HepG2 (cell line): ENCODE data around the gene SEBOX. TPM values are rescaled to one million over a fixed set of nuclear protein-coding genes. Genes with fewer than 3 reads are reported as not detected.

Experiments used
- EHMT2 ChIP-seq: fragments of 200-600 bp; sonication (generic); IDR thresholded peaks from 2 replicates; pipeline ENCODE4 v1.7.0; 2017; ENCODE audit warnings: antibody characterized with exemption, low read depth, low read length, borderline replicate concordance
- EP300 ChIP-seq, 3 experiments: sonication (generic) in 1 of 3; formaldehyde crosslinking in 1 of 3; IDR thresholded peaks; 2 replicates each; pipeline versions ENCODE4 v1.5.1 to v1.6.1; 2011 to 2020; ENCODE audit warnings: low read depth in 2 of 3, low read length in 2 of 3, borderline replicate concordance in 1 of 3, improper control_type of control experiment in 1 of 3, mild to moderate bottlenecking in 1 of 3, missing genetic modification reagents in 1 of 3, moderate library complexity in 1 of 3
- KAT8 ChIP-seq: IDR thresholded peaks from 2 replicates; pipeline ENCODE4 v1.6.1; 2016; ENCODE audit warnings: missing genetic modification reagents, missing compliant biosample characterization
- MED1 ChIP-seq: sonication (generic); formaldehyde crosslinking; IDR thresholded peaks from 2 replicates; pipeline ENCODE4 v1.4.0; 2020; ENCODE audit warnings: missing genetic modification reagents
- NR3C1 ChIP-seq: sonication (generic); formaldehyde crosslinking; IDR thresholded peaks from 2 replicates; pipeline ENCODE4 v1.4.0; 2020; ENCODE audit warnings: missing genetic modification reagents
- RARG ChIP-seq: sonication (generic); formaldehyde crosslinking; IDR thresholded peaks from 2 replicates; pipeline ENCODE4 v1.4.0; 2020; ENCODE audit warnings: low read depth, mild to moderate bottlenecking, missing genetic modification reagents
- SKI ChIP-seq: fragments of 450-650 bp; IDR thresholded peaks from one replicate; pipeline ENCODE4 v1.6.1; 2018; ENCODE audit warnings: mild to moderate bottlenecking; ENCODE audit not compliant: partially characterized antibody
- SRSF1 ChIP-seq: fragments of 200-400 bp; formaldehyde crosslinking; optimal IDR thresholded peaks from 2 replicates; pipeline ENCODE3; 2017; ENCODE audit warnings: mild to moderate bottlenecking, low read depth, low read length, moderate library complexity
- ZNF263 ChIP-seq: sonication (generic); formaldehyde crosslinking; IDR thresholded peaks from 2 replicates; pipeline ENCODE4 v1.4.0; 2020; ENCODE audit warnings: missing genetic modification reagents
- ZNF549 ChIP-seq: sonication (generic); formaldehyde crosslinking; IDR thresholded peaks from 2 replicates; pipeline ENCODE4 v1.5.0; 2020; ENCODE audit warnings: missing genetic modification reagents
- ZNF556 ChIP-seq: sonication (generic); formaldehyde crosslinking; IDR thresholded peaks from 2 replicates; pipeline ENCODE4 v1.4.0; 2020; ENCODE audit warnings: mild to moderate bottlenecking, missing genetic modification reagents, borderline replicate concordance
- ZNF768 ChIP-seq: sonication (generic); formaldehyde crosslinking; IDR thresholded peaks from 2 replicates; pipeline ENCODE4 v1.4.0; 2020; ENCODE audit warnings: missing genetic modification reagents
- ZNF782 ChIP-seq: sonication (generic); formaldehyde crosslinking; IDR thresholded peaks from 2 replicates; pipeline ENCODE4 v1.4.0; 2020; ENCODE audit warnings: missing genetic modification reagents, mild to moderate bottlenecking, borderline replicate concordance
- polyA plus RNA-seq, 8 experiments: library from polyadenylated mRNA; depleted of rRNA in 3 of 8; stranded (reverse) in 7 of 8; unstranded in 1 of 8; fragments of >200 nt; fragmentation: Illumina TruSeq in 4 of 8; extraction: Trizol in 4 of 8; gene quantifications; 2 replicates each; pipeline versions ENCODE4 v1.2.1 to v1.2.3, GENCODE V29; 2011 to 2016; ENCODE audit warnings: low read depth in 4 of 8, missing spikeins in 1 of 8, mixed read lengths in 1 of 8; ENCODE audit not compliant: insufficient read depth in 1 of 8
- total RNA-seq, 5 experiments: library from RNA; depleted of rRNA; stranded (reverse); fragments of >200 nt; fragmentation: Illumina TruSeq; extraction: Trizol; gene quantifications; 2 replicates each; pipeline ENCODE4 v1.2.3, GENCODE V29; 2016; ENCODE audit warnings: low read depth in 1 of 5
- TF ChIP-seq, protein P1 (sequence below): sonication (generic); formaldehyde crosslinking; IDR thresholded peaks from 2 replicates; pipeline ENCODE4 v1.4.0; 2020; ENCODE audit warnings: low read depth, missing genetic modification reagents
- TF ChIP-seq, protein P2 (sequence below): IDR thresholded peaks from 2 replicates; pipeline ENCODE4 v1.6.1; 2016; ENCODE audit warnings: mild to moderate bottlenecking
- TF ChIP-seq, protein P3 (sequence below): sonication (generic); formaldehyde crosslinking; IDR thresholded peaks from 2 replicates; pipeline ENCODE4 v1.4.0; 2020; ENCODE audit warnings: missing genetic modification reagents
- TF ChIP-seq, protein P4 (sequence below): IDR thresholded peaks from 2 replicates; pipeline ENCODE4 v1.6.1; 2016; ENCODE audit warnings: mild to moderate bottlenecking, missing biosample characterization, missing genetic modification reagents
- TF ChIP-seq, protein P5 (sequence below): sonication (generic); formaldehyde crosslinking; IDR thresholded peaks from 2 replicates; pipeline ENCODE4 v1.4.0; 2020; ENCODE audit warnings: low read depth, mild to moderate bottlenecking, missing genetic modification reagents
- TF ChIP-seq, protein P6 (sequence below): sonication (generic); formaldehyde crosslinking; IDR thresholded peaks from 2 replicates; pipeline ENCODE4 v1.5.1; 2020; ENCODE audit warnings: missing genetic modification reagents, mild to moderate bottlenecking, borderline replicate concordance

Gene SEBOX
- total and polyA plus RNA-seq, 2 of the 13 experiments (the other 11 are each of a cell fraction or from before 2014, with no cell fraction given): not detected

DNA sequence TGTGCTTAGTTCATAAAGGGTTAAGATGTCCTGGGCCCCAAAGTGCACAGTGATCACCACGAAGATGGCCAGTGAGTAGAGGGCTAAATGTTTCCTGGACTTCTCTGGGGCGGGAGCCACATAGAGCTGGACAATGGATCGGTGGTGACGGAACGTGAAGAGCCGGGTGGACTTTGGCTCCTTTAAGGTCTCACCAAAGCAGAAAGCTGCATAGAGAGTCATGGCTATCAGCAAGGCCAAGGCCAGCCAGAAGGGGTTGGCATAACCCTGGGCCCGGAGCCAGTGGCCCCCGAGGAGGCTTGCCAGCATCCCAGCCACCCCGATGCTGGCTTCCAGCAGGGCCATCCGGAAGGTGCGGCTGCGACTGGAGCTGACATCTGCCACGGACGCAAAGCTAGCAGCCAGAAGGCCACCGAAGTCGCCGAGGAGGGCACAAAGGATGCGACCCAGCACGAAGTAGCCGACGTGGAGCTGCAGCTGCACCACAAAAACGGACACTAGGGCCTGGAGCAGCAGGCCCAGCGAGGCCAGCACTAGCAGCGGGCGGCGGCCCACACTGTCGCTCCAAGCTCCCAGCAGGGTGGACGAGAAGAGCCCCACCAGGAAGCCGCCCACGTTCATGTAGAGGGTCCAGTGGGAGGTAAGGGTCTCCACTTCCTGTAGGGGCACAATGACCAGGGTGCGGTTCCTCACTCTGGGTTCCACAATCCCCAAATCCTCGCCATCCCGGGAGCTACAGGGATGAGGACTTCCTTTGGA, 40.0 kb upstream of the SEBOX start (continued):
- TF ChIP-seq, protein P1, sequence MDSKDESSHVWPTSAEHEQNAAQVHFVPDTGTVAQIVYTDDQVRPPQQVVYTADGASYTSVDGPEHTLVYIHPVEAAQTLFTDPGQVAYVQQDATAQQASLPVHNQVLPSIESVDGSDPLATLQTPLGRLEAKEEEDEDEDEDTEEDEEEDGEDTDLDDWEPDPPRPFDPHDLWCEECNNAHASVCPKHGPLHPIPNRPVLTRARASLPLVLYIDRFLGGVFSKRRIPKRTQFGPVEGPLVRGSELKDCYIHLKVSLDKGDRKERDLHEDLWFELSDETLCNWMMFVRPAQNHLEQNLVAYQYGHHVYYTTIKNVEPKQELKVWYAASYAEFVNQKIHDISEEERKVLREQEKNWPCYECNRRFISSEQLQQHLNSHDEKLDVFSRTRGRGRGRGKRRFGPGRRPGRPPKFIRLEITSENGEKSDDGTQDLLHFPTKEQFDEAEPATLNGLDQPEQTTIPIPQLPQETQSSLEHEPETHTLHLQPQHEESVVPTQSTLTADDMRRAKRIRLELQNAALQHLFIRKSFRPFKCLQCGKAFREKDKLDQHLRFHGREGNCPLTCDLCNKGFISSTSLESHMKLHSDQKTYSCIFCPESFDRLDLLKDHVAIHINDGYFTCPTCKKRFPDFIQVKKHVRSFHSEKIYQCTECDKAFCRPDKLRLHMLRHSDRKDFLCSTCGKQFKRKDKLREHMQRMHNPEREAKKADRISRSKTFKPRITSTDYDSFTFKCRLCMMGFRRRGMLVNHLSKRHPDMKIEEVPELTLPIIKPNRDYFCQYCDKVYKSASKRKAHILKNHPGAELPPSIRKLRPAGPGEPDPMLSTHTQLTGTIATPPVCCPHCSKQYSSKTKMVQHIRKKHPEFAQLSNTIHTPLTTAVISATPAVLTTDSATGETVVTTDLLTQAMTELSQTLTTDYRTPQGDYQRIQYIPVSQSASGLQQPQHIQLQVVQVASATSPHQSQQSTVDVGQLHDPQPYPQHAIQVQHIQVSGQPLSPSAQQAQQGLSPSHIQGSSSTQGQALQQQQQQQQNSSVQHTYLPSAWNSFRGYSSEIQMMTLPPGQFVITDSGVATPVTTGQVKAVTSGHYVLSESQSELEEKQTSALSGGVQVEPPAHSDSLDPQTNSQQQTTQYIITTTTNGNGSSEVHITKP (CRISPR knock-in tag): no peak
- TF ChIP-seq EHMT2 (no peak), RARG (CRISPR knock-in tag) (no peak), EP300 (IDR thresholded peaks at IDR 0.05; ENCODE audit: low read depth in 2 of 2, low read length in 2 of 2) (peak in 1 of 2 experiments; percentile 59; a peak in 2 of 4 replicates), EP300 (CRISPR knock-in tag; IDR thresholded peaks at IDR 0.05; ENCODE audit: borderline replicate concordance) (no peak), ZNF768 (CRISPR knock-in tag) (no peak; the same call in 1 of the 2 replicates), ZNF263 (CRISPR knock-in tag) (peak; percentile 51), NR3C1 (CRISPR knock-in tag) (no peak), SKI (peak; percentile 85), ZNF556 (CRISPR knock-in tag) (no peak), ZNF549 (no peak), MED1 (CRISPR knock-in tag) (peak; percentile 73), KAT8 (CRISPR knock-in tag) (no peak; the same call in 1 of the 2 replicates), SRSF1 (no peak), ZNF782 (no peak)
- TF ChIP-seq, protein P2, sequence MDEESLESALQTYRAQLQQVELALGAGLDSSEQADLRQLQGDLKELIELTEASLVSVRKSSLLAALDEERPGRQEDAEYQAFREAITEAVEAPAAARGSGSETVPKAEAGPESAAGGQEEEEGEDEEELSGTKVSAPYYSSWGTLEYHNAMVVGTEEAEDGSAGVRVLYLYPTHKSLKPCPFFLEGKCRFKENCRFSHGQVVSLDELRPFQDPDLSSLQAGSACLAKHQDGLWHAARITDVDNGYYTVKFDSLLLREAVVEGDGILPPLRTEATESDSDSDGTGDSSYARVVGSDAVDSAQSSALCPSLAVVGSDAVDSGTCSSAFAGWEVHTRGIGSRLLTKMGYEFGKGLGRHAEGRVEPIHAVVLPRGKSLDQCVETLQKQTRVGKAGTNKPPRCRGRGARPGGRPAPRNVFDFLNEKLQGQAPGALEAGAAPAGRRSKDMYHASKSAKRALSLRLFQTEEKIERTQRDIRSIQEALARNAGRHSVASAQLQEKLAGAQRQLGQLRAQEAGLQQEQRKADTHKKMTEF (CRISPR knock-in tag): peak; percentile 46; the same call in 1 of the 2 replicates
- TF ChIP-seq, protein P3, sequence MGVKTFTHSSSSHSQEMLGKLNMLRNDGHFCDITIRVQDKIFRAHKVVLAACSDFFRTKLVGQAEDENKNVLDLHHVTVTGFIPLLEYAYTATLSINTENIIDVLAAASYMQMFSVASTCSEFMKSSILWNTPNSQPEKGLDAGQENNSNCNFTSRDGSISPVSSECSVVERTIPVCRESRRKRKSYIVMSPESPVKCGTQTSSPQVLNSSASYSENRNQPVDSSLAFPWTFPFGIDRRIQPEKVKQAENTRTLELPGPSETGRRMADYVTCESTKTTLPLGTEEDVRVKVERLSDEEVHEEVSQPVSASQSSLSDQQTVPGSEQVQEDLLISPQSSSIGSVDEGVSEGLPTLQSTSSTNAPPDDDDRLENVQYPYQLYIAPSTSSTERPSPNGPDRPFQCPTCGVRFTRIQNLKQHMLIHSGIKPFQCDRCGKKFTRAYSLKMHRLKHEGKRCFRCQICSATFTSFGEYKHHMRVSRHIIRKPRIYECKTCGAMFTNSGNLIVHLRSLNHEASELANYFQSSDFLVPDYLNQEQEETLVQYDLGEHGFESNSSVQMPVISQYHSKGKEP (CRISPR knock-in tag): no peak
- TF ChIP-seq, protein P4, sequence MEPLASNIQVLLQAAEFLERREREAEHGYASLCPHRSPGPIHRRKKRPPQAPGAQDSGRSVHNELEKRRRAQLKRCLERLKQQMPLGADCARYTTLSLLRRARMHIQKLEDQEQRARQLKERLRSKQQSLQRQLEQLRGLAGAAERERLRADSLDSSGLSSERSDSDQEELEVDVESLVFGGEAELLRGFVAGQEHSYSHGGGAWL (CRISPR knock-in tag): no peak; the same call in 1 of the 2 replicates
- TF ChIP-seq, protein P5, sequence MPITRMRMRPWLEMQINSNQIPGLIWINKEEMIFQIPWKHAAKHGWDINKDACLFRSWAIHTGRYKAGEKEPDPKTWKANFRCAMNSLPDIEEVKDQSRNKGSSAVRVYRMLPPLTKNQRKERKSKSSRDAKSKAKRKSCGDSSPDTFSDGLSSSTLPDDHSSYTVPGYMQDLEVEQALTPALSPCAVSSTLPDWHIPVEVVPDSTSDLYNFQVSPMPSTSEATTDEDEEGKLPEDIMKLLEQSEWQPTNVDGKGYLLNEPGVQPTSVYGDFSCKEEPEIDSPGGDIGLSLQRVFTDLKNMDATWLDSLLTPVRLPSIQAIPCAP (CRISPR knock-in tag): no peak
- TF ChIP-seq, protein P6, sequence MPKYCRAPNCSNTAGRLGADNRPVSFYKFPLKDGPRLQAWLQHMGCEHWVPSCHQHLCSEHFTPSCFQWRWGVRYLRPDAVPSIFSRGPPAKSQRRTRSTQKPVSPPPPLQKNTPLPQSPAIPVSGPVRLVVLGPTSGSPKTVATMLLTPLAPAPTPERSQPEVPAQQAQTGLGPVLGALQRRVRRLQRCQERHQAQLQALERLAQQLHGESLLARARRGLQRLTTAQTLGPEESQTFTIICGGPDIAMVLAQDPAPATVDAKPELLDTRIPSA (CRISPR knock-in tag): no peak
